Sigmoid colon (tissue), 7 donors: ENCODE data around the gene DDX3Y. TPM values are rescaled to one million over a fixed set of nuclear protein-coding genes. Genes with fewer than 3 reads are reported as not detected.

Experiments
- DNase-seq: peaks from one replicate; pipeline ENCODE4 v3.0.0-alpha.2; 2019
- H3K27ac ChIP-seq, 4 donors: fragments of 200-600 bp; sonication (generic); one replicate each; pipeline ENCODE4 v1.5.1; 2016 to 2019; ENCODE audit warnings: mild to moderate bottlenecking in 1 of 4
- H3K27me3 ChIP-seq, 3 donors: fragments of 200-600 bp; sonication (generic); one replicate each; pipeline ENCODE4 v1.5.1; 2019; ENCODE audit warnings: mild to moderate bottlenecking in 1 of 3
- H3K36me3 ChIP-seq, 4 donors: fragments of 200-600 bp; sonication (generic); one replicate each; pipeline ENCODE4 v1.5.1; 2016 to 2019
- H3K4me1 ChIP-seq, 4 donors: fragments of 200-600 bp; sonication (generic); one replicate each; pipeline ENCODE4 v1.5.1; 2017 to 2019
- H3K4me3 ChIP-seq, 4 donors: fragments of 200-600 bp; sonication (generic); one replicate each; pipeline ENCODE4 v1.5.1; 2017 to 2019; ENCODE audit warnings: mild to moderate bottlenecking in 2 of 4, moderate library complexity in 1 of 4
- H3K9me3 ChIP-seq, 4 donors: fragments of 200-600 bp in 3 of 4; sonication (generic) in 3 of 4; one replicate each; pipeline versions ENCODE4 v1.5.1 to v1.6.1; 2013 to 2019
- EP300 ChIP-seq, 4 donors: sonication (generic); formaldehyde crosslinking; IDR thresholded peaks; one replicate each; pipeline ENCODE4 v1.6.1; 2017; ENCODE audit warnings: antibody characterized with exemption in 4 of 4
- POLR2A ChIP-seq, 2 donors: fragments of 450-650 bp; IDR thresholded peaks; one replicate each; pipeline ENCODE4 v1.6.1; 2016; ENCODE audit warnings: antibody characterized with exemption in 2 of 2, mild to moderate bottlenecking in 2 of 2, moderate library complexity in 2 of 2
- POLR2AphosphoS5 ChIP-seq, 4 donors: sonication (generic); formaldehyde crosslinking; IDR thresholded peaks; one replicate each; pipeline ENCODE4 v1.6.1; 2017; ENCODE audit warnings: antibody characterized with exemption in 4 of 4
- WGBS, 2 donors: extraction: QIAGEN DNeasy Blood & Tissue Kit; methylation state at CpG; one replicate each; pipeline ENCODE4 v1.1.7; 2013; 5-methylcytosine and 5-hydroxymethylcytosine counted together
- intact Hi-C: fragments of 100-400 bp; cut with DNase I; formaldehyde crosslinking; loops from one replicate; pipeline ENCODE4 v1.15.1; 2023
- polyA plus RNA-seq, 3 donors: library from polyadenylated mRNA; stranded (reverse); fragments of 200-250 nt; gene quantifications; one replicate each; pipeline ENCODE4 v1.2.3, GENCODE V29; 2013
- total RNA-seq, 4 donors: library from RNA; depleted of rRNA; stranded (reverse); fragments of >200 nt; gene quantifications; one replicate each; pipeline ENCODE4 v1.1.0, GENCODE V29; 2016
- TF ChIP-seq, protein P1 (sequence below), 4 experiments: fragments of 450-650 bp in 3 of 4; fragments of 200-600 bp in 1 of 4; IDR thresholded peaks; one replicate each; pipeline ENCODE4 v1.5.1; 2016 to 2019; ENCODE audit warnings: antibody characterized with exemption in 4 of 4, mild to moderate bottlenecking in 3 of 4, moderate library complexity in 2 of 4
- donor health status: healthy with polysubstance abuse.
- donor health status: Bipolar disorder and iron deficiency.
- donor health status: healthy.

The DDX3Y gene
- total and polyA plus RNA-seq, 7 donors = 0.16 to 115 (median 17.6) TPM; not detected in 1

DNA sequence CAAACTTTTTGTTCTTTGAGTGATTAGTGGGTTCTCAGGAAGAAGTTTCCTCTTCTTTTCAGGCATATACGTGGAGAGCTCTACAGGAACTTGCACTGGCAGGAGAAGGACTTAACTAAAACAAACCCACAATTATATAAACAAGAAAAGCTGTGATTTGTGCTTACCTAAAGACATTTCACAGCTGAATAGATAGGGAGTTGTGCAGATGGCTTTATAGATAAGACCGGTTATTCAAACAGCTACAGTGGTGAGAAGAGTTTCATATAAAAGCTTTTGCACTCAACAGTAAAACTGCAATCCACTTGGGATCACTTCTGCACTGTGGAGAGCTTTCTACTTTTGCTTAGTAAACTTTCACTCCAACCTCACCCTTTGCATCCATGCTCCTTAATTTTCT, 6.1 kb upstream of the DDX3Y start:
- H3K27me3 ChIP-seq = no peaks in the 10 kb centered on the region
- H3K4me1 ChIP-seq = no peaks in the 10 kb centered on the region
- DNase-seq = no peak
- WGBS, 2 donors = 6 to 10% methylated on average over 2 of the region's 2 CpGs
- intact Hi-C loops = no loop called here
- H3K27ac ChIP-seq = no peak overlapping the region
- no peak overlapping the region for H3K4me3 ChIP-seq
- TF ChIP-seq, protein P1, sequence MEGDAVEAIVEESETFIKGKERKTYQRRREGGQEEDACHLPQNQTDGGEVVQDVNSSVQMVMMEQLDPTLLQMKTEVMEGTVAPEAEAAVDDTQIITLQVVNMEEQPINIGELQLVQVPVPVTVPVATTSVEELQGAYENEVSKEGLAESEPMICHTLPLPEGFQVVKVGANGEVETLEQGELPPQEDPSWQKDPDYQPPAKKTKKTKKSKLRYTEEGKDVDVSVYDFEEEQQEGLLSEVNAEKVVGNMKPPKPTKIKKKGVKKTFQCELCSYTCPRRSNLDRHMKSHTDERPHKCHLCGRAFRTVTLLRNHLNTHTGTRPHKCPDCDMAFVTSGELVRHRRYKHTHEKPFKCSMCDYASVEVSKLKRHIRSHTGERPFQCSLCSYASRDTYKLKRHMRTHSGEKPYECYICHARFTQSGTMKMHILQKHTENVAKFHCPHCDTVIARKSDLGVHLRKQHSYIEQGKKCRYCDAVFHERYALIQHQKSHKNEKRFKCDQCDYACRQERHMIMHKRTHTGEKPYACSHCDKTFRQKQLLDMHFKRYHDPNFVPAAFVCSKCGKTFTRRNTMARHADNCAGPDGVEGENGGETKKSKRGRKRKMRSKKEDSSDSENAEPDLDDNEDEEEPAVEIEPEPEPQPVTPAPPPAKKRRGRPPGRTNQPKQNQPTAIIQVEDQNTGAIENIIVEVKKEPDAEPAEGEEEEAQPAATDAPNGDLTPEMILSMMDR (IDR thresholded peaks at IDR 0.05) = no peak
- no peak for TF ChIP-seq EP300 (IDR thresholded peaks at IDR 0.05)
- TF ChIP-seq POLR2A (IDR thresholded peaks at IDR 0.05) = no peak
- TF ChIP-seq POLR2AphosphoS5 (IDR thresholded peaks at IDR 0.05) = no peak
- H3K36me3 ChIP-seq = no peaks in the 10 kb centered on the region
- H3K9me3 ChIP-seq = no peaks in the 10 kb centered on the region

DNA sequence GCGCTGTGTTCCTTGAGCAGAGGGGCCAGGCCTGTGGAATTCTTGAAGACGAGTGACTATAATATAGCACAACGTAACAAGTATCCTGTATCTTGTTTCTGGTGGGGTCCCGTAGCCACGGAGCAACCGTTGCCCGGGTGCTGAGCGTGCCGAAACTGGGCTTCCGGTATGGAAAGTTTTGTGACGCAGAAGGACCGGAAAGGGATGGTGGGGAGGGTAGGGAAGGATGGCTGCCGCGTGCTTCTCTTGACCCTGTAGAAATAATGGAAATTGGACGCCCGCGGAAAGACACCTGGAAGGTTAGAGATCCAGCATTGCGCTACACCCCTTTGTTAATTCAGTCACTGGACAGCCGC, 827 bp downstream of the DDX3Y start:
- Histone ChIP-seq H3K4me1 (peaks cover 0 to 22% (median 0%) of the 10 kb centered on the region in 4 donors), H3K4me3 (peak overlapping the region in 2 of 4 donors; percentile 64 to 68), H3K27ac (peak overlapping the region in 2 of 4 donors; percentile 94 to 96), H3K27me3 (no peaks in the 10 kb centered on the region), H3K9me3 (no peaks in the 10 kb centered on the region), H3K36me3 (peaks cover 0 to under 1% (median 0%) of the 10 kb centered on the region in 4 donors)
- no peak for DNase-seq
- WGBS, 2 donors = 0 to 1% methylated on average over 19 of the region's 19 CpGs
- TF ChIP-seq EP300 (IDR thresholded peaks at IDR 0.05) = no peak
- intact Hi-C loops = no loop called here

DNA sequence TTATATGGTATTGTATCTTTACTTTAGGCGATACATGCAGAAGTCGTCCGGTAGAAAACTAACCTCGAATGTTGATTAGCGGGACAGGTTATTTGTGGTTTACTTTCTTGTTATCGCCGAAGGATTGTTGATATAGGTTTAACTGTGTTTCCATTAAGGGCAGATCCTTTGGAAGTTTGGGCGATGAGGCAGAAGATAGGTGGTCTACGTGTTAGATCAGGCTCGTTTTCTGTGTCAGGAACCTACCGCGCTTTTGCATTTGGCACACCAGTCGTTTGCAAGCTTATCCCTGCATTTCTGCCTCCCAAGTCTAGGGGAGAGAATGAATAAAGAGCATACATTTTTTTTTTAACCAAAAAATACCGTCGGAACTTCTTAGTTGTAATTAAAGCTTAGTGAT, 1.2 kb downstream of the DDX3Y start:
- peak overlapping the region in 2 of 4 donors; percentile 94 to 96 for H3K27ac ChIP-seq
- H3K4me3 ChIP-seq = peak overlapping the region in 2 of 4 donors; percentile 64 to 68

DNA sequence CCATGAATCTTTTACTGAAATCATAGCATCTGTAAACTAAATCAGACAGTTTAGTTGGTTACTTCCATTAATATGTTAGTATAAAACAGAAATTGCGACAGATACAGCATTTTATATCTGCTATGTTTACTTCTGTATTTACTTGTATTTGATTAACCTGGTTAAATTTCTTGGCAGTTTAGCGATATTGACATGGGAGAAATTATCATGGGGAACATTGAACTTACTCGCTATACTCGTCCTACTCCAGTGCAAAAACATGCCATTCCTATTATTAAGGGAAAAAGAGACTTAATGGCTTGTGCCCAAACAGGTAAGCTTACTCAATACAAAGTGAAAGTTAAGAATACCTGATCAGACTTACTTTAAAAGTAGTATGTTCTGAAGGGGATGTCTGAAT, 8.9 kb downstream of the DDX3Y start:
- TF ChIP-seq, protein P1 (IDR thresholded peaks at IDR 0.05) = no peak
- no peak for TF ChIP-seq EP300 (IDR thresholded peaks at IDR 0.05)
- TF ChIP-seq POLR2AphosphoS5 (IDR thresholded peaks at IDR 0.05) = no peak
- no peak for TF ChIP-seq POLR2A (IDR thresholded peaks at IDR 0.05)
- H3K4me1 ChIP-seq = peaks cover 0 to 6% (median 0%) of the 10 kb centered on the region in 4 donors
- no peaks in the 10 kb centered on the region for H3K27me3 ChIP-seq
- intact Hi-C loops = no loop called here
- no peak overlapping the region for H3K4me3 ChIP-seq
- WGBS, 2 donors = 94 to 98% methylated on average over 4 of the region's 4 CpGs
- no peak overlapping the region for H3K27ac ChIP-seq
- no peak for DNase-seq
- H3K9me3 ChIP-seq = no peaks in the 10 kb centered on the region
- H3K36me3 ChIP-seq = peaks cover 0 to 69% (median 17%) of the 10 kb centered on the region in 4 donors

More for the DNA sequence above, 1.2 kb downstream of the DDX3Y start:
- intact Hi-C loops = no loop called here
- DNase-seq = no peak
- peaks cover 0 to 4% (median 0%) of the 10 kb centered on the region in 4 donors for H3K36me3 ChIP-seq
- H3K4me1 ChIP-seq = peaks cover 0 to 22% (median 0%) of the 10 kb centered on the region in 4 donors
- H3K9me3 ChIP-seq = no peaks in the 10 kb centered on the region
- WGBS, 2 donors = 0 to 3% methylated on average over 15 of the region's 15 CpGs
- no peaks in the 10 kb centered on the region for H3K27me3 ChIP-seq
- TF ChIP-seq EP300 (IDR thresholded peaks at IDR 0.05) = no peak
- TF ChIP-seq POLR2A (IDR thresholded peaks at IDR 0.05) = no peak
- TF ChIP-seq, protein P1 (IDR thresholded peaks at IDR 0.05) = no peak
- no peak for TF ChIP-seq POLR2AphosphoS5 (IDR thresholded peaks at IDR 0.05)

DNA sequence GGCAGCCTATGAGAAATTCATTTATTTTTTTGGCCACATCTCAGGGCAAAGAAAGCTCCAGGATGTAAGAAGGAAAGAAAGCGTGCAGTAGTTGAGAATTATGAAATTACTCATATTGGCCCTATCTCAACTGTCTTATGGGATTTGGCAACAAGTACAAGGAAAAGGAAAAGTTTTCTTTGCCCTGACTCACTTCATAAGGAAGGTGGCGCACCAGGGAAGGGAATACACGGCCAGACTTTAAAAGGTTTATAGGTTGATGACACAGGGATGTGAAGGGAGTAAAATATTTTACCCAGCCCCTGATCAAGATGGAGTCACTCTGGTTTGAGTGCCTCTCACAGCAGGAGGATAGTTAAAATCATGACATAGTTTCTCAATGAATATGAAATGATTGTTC, 23.4 kb downstream of the DDX3Y start:
- H3K4me3 ChIP-seq = no peak overlapping the region
- no peak overlapping the region for H3K27ac ChIP-seq
- H3K4me1 ChIP-seq = no peaks in the 10 kb centered on the region
- intact Hi-C loops = no loop called here
- H3K27me3 ChIP-seq = no peaks in the 10 kb centered on the region
- no peaks in the 10 kb centered on the region for H3K9me3 ChIP-seq
- no peak for DNase-seq
- 17 to 67% methylated on average over 3 of the region's 3 CpGs for WGBS, 2 donors
- no peaks in the 10 kb centered on the region for H3K36me3 ChIP-seq
- TF ChIP-seq POLR2A (IDR thresholded peaks at IDR 0.05) (no peak), EP300 (IDR thresholded peaks at IDR 0.05) (no peak), POLR2AphosphoS5 (IDR thresholded peaks at IDR 0.05) (no peak)
- TF ChIP-seq, protein P1 (IDR thresholded peaks at IDR 0.05) = peak in 1 of 4 experiments; percentile 10
